ENCODE results near the gene TCF25.
A peak's percentile ranks its signal among the peaks of the same experiment; 100 is the strongest.

The TCF25 gene

DNA sequence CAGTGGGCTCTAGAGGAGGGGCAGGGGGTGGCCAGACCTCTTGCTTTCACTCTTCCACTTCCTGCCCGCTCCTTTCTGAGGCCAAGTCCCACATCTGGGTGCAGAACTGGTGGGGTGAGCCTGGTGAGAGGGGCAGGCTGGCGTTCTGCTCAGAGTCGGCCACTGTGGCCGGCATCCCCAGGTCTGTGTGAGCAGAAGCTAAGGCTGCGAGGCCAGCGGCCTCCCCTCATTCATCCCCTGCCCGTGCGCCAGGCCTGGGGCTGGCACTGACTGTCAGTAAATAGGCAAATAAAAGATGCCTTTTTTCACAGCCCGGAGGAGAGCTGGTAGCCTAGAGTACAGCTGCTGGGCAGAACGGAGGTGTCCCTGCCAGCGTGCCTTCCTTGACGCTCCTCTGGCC lies 76.4 kb downstream of the TCF25 start:
- no peak for DNase-seq

DNA sequence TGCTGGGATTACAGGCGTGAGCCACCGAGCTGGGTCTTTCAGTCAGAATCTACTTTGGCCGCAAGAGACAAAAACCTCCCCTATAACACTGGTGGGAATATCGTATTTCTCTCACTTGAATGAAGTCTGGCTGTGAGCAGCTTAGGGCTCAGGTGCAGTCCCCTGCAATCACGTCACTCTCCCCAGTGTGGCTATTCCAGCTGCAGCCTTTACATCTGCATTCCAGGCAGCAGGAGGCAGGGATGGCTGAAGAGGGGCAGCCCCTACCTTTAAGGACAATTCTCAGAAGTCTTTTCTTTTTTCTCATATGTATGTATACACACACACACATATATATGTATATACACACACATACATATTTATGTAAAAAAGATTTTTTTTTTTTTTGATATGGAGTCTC lies 78.1 kb downstream of the TCF25 start:
- no peak for DNase-seq

DNA sequence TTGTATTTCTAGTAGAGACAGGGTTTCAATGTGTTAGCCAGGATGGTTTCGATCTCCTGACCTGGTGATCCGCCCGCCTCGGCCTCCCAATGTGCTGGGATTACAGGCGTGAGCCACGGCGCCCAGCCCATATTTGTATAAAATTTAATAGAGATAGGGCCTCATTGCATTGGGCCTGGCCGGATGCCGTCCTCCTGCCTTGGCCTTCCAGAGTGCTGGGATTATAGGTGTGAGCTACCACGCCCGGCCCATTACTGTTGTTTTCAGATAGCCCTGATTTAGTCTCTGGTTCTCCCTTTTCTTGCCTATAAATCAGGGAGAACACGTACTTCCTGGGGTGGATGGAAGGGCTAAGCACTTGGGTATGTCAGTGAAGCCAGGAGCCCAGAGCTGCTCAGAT lies 78.7 kb downstream of the TCF25 start:
- DNase-seq: no peak

DNA sequence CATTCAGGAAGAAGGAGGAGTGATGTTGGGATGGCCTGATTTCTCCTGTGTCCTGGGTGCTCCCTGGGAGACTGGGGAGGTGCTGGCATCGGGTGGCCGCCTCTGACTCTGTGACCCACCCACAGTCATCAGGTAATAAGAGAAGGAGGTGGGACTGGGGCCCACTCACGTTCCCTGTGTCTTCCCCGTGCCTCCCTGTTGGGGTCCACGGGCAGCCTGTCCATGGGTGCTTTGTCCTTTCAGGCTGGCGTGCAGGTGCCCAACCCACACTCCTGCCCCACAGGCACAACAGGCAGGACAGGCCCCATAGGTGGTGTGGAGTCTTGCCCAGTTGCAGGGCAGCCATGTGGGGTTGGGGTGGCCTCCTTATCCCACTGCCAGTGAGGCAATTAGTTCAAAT lies 79.2 kb downstream of the TCF25 start:
- no peak for DNase-seq

DNA sequence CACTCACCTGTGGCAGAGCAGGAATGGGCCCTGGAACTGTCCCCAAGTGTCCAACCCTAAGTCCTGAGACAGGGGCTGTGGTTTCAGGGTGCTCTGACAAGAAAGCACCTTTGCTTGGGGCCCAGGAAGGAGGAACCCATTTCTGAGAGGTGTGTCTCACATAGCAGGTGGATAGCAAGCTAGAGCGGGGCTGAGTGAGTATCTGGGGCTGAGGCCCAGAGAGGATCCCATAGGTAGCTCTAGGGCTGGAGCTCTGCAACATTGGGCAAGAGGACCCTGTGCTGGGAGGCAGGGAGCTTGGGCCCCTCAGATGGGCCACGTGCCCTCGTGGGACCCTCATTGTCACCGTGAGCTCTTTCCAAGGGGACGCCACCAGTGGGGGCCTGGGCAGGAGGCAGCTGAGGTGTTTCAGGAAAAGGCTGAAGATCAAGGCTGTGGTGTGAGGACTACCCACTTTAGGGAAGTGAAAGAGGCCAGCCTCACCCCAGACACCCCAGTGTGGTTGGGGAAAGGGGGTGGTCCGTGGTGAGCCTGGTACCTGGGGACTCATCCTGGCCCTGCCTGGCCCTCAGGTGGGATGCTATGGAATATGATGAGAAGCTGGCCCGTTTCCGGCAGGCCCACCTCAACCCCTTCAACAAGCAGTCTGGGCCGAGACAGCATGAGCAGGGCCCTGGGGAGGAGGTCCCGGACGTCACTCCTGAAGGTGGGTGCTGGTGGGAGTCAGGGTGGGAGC lies 80.4 kb downstream of the TCF25 start:
- DNase-seq: no peak

DNA sequence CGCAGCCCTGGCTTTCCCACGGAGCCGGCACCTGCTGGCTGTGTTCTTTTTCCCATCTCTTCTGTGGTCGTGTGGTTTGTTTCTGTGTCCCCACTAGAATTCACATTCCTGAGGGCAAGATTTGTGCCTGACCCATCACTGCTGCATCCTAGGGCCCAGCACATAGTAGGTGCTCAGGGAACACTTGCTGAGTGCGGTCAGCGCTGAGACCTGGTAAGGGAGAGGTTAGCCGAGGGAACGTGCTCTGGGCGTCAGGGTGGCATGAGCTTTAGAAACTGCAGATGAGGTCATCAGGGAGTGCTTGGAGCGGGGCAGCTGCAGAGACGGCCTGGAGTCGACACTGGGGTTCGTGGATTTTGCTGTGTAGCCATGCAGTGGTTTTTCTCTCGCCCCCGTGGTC lies 81.1 kb downstream of the TCF25 start:
- no peak for DNase-seq

DNA sequence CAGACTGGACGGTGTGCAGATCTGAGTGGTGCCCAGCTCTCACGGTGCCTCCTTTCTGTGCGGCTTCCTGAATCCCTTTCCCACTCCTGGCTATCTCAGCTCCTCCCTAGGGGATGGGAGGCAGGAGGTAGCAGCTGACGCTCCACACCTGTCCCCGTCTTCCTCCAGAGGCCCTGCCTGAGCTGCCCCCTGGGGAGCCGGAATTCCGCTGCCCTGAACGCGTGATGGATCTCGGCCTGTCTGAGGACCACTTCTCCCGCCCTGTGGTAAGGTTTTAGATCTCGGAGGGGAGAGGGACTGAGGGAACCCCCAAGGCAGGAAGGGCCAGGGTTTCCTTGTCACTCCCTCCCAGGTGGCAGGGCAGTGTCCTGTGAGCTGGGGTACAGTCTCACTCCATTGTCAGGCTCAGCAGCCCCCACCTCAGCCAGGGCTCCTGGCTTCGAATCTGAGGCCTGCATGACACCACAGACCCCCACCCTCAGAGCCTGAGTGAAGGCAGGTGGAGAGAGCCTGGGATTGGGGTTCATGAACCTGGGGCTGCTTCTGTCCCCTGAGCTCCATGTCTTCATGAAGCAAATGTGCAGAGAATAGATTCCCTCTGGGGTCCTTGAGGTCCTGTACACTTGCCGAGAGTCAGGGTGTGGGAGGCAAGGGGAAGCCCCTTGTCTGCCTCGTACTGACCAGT lies 81.8 kb downstream of the TCF25 start:
- DNase-seq: no peak

DNA sequence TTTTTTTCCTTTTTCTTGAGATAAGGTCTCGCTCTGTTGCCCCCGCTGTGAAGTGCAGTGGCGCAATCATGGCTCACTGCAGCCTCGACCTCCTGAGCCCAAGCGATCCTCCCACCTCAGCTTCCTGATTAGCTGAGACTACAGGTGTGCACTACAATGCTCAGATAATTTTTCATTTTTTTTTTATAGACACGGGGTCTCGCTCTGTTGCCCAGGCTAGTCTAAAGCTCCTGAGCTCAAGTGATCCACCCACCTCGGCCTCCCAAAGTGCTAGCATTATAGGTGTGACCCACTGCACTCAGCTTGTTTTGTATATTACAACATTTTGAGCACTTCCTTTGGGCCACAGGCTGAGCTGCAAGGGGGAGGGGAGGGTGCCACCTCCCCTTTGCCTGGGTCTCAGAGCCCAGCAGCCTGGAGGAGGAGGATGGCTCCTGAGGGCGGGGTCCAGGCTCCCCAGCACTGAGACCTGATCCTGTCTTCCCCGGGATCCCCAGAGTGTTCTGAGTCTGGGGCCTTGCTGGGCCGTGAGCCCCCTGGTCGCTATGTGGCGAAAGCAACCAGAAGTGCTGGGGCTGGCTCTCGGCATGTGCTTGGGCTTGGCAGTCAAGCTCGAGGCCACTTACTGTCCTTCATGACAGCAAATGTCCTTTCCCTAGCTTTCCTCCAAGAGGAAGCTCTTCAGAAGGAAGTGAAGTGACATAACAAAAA lies 83.3 kb downstream of the TCF25 start:
- DNase-seq: peak; percentile 76

DNA sequence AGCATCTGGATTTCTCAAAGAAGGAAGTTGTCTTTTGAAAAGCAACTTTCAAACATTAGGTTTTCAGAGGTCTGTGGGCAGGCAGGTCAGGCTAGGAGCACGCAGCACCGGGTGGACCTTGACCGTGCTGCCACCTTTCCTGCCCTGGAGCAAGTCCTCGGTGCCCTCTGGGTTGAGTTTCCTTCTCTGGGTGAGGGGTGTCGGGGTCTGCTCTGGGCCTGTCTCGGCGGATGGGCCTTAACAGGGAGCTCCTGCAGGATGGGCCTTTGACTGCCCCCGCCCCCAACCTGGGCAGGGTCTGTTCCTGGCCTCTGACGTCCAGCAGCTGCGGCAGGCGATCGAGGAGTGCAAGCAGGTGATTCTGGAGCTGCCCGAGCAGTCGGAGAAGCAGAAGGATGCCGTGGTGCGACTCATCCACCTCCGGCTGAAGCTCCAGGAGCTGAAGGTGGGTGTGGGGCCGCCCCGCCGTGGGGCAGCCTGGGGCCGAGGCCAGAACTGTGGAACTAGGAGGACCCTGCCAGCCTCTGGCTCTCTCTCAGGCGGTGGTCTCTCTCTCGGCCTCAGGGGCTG lies 83.9 kb downstream of the TCF25 start:
- no peak for DNase-seq

DNA sequence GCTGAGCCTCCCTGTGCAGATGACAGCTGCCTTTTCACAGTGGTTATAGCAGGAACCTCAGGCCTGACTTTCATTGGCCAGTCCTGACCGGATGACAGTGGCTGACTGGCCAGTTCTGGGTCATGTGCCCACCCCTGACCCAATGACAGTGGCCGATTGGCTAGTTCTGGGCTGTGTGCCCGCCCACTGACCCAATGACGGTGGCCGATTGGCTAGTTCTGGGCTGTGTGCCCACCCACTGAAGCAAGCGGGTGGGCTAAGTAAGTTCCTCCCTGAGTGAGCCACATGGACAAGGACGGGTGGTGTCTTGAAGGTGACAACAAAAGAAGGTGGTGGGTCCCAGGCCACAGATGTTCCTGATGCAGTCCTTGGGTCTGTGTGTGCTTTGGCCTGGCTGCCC lies 84.7 kb downstream of the TCF25 start:
- DNase-seq: peak; percentile 86

DNA sequence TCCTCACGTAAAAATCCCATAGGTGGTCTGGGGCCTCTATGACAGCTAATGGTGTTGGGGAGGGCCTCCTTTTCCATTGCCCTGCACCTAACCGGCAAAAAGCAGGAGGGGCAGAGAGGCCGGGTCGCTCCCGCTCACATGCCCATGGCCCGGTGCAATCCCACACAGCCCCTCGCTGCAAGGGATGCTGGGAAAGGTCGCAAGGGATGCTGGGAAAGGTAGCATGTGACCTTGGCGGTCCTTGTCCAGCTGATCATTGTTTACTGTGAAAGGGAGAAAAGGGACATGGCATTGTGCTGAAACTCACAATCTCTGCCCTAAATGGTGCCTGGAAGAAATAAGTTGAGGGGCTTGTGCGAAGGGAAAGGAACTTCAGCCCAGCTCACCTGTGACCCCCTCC lies 85.2 kb downstream of the TCF25 start:
- no peak for DNase-seq

DNA sequence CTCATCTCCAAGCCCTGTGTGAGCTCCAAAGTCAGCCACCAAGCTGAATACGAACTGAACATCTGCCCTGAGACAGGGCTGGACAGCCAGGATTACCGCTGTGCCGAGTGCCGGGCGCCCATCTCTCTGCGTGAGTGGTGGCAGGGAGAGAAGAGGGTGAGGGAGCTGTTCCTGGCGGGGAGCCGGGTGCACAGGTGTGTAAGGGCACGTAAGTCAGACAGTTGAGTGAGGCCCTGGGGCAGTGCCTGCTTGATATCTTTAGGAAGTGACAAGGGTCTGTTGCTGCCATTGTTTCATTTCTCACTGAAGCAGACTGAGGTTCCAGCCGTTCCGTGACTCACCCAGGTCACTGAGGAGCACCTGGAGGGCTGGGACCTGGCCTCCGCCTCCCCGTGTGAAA lies 87.6 kb downstream of the TCF25 start:
- DNase-seq: no peak
